ENCODE measurements around the gene LRP5.
"Not testable (repeated sequence)": the region's sequence is repeated elsewhere in the genome, so short reads cannot be mapped to it uniquely, and the experiment has no call there.

Gene LRP5

GRCh38 chr11:68335683-68336082 lies 23.3 kb downstream of the LRP5 start:
- H3K4me2 ChIP-seq (ENCODE audit: low read length) = no peak overlapping the region
- no peaks in the 10 kb centered on the region for H3K36me3 ChIP-seq (ENCODE audit: insufficient read depth, low read length)
- H3K27me3 ChIP-seq (ENCODE audit: control insufficient read depth, insufficient read depth, low read length) = no peaks in the 10 kb centered on the region
- no peak overlapping the region for H3K9ac ChIP-seq (ENCODE audit: low read depth, low read length)
- peaks cover 35% of the 10 kb centered on the region for H3K4me1 ChIP-seq (ENCODE audit: control insufficient read depth, insufficient read depth, low read length)
- H3K4me3 ChIP-seq (ENCODE audit: low read length) = no peak overlapping the region
- H3K9me3 ChIP-seq (replicated peaks; ENCODE audit: low read length) = no peaks in the 10 kb centered on the region

DNA sequence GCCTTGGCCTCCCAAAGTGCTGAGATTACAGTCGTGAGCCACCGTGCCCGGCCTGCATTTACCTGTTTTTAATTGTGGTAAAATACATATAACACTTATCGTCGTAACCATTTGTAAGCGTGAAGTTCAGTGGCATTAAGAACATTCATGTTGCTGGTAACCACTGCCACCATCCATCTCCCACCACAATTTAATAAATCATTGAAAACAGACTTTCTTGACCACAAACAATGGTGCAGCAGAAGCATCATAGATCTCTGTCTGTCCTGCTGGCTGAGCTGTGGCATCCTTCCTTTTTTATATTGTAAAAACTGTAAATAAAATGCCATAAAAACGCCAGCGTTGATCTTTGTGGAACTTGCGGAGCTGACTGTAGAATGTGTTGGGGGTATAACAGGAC lies 24.3 kb downstream of the LRP5 start:
- Histone ChIP-seq H3K27me3 (ENCODE audit: control insufficient read depth, insufficient read depth, low read length) (no peaks in the 10 kb centered on the region), H3K4me3 (ENCODE audit: low read length) (no peak overlapping the region), H3K9me3 (replicated peaks; ENCODE audit: low read length) (no peaks in the 10 kb centered on the region), H3K4me2 (ENCODE audit: low read length) (no peak overlapping the region), H3K4me1 (ENCODE audit: control insufficient read depth, insufficient read depth, low read length) (peaks cover 39% of the 10 kb centered on the region), H3K9ac (ENCODE audit: low read depth, low read length) (no peak overlapping the region), H3K36me3 (ENCODE audit: insufficient read depth, low read length) (no peaks in the 10 kb centered on the region)

DNA sequence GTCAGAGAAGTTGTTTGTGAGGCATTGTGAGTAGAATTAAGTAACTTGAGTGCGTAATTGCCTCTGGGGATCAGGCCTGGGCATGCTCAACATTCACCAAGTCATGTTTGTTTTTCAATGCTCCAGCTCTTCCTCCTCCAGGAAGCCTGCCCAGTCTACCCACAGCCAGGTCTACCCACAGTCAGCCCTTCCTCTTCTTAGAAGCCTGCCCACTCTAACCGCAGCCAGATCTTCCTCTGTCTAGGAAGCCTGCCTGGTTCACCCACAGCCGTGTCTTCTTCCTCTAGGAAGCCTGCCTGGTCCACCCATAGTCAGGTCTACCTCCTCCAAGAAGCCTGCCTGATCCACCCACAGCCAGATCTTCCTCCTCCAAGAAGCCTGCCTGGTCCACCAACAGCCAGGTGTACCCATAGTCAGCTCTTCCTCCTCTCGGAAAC lies 25.0 kb downstream of the LRP5 start:
- peaks cover 46% of the 10 kb centered on the region for H3K4me1 ChIP-seq (ENCODE audit: control insufficient read depth, insufficient read depth, low read length)
- no peak overlapping the region for H3K4me2 ChIP-seq (ENCODE audit: low read length)
- H3K9me3 ChIP-seq (replicated peaks; ENCODE audit: low read length) = no peaks in the 10 kb centered on the region
- no peaks in the 10 kb centered on the region for H3K36me3 ChIP-seq (ENCODE audit: insufficient read depth, low read length)
- no peak overlapping the region for H3K9ac ChIP-seq (ENCODE audit: low read depth, low read length)
- no peak overlapping the region for H3K4me3 ChIP-seq (ENCODE audit: low read length)
- H3K27me3 ChIP-seq (ENCODE audit: control insufficient read depth, insufficient read depth, low read length) = no peaks in the 10 kb centered on the region

GRCh38 chr11:68338051-68338780 lies 25.8 kb downstream of the LRP5 start:
- no peaks in the 10 kb centered on the region for H3K27me3 ChIP-seq (ENCODE audit: control insufficient read depth, insufficient read depth, low read length)
- peak overlapping the region; percentile 74 for H3K4me2 ChIP-seq (ENCODE audit: low read length)
- peak overlapping the region; percentile 1 for H3K9ac ChIP-seq (ENCODE audit: low read depth, low read length)
- no peak overlapping the region for H3K4me3 ChIP-seq (ENCODE audit: low read length)
- H3K36me3 ChIP-seq (ENCODE audit: insufficient read depth, low read length) = no peaks in the 10 kb centered on the region
- no peaks in the 10 kb centered on the region for H3K9me3 ChIP-seq (replicated peaks; ENCODE audit: low read length)
- peaks cover 53% of the 10 kb centered on the region for H3K4me1 ChIP-seq (ENCODE audit: control insufficient read depth, insufficient read depth, low read length)

DNA sequence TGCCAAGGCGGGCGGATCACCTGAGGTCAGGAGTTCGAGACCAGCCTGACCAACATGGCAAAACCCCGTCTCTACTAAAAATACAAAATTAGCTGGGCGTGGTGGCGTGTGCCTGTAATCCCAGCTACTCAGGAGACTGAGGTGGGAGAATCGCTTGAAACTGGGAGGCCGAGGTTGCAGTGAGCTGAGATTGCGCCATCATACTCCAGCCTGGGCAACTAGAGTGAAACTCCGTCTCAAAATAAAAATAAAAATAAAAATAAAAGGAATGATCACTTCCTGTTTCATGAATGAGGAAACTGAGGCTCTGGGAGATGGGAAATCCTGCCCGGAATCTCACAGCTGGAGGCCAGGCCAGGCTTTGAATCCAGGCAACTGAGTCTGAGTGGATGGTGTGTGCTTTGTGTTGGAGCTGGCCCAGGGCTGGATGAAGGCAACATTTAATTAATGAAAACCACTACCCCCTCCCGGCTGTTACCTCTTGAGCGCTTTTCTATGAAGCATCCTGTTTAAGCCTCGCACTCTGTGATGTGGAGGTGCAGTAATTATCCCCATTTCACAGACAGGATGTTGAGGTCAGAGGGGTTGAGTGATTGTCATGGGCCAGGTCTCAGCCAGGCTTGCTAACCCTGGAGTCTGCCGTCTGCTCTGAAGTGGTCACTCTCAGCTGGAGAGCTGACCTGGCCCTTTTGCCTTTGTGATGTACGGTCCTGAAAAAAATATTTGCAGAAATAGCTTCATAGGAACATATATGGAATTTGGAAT lies 27.8 kb downstream of the LRP5 start:
- no peaks in the 10 kb centered on the region for H3K27me3 ChIP-seq (ENCODE audit: control insufficient read depth, insufficient read depth, low read length)
- H3K9me3 ChIP-seq (replicated peaks; ENCODE audit: low read length) = no peaks in the 10 kb centered on the region
- no peak overlapping the region for H3K9ac ChIP-seq (ENCODE audit: low read depth, low read length)
- no peak overlapping the region for H3K4me2 ChIP-seq (ENCODE audit: low read length)
- H3K4me1 ChIP-seq (ENCODE audit: control insufficient read depth, insufficient read depth, low read length) = peaks cover 53% of the 10 kb centered on the region
- H3K36me3 ChIP-seq (ENCODE audit: insufficient read depth, low read length) = no peaks in the 10 kb centered on the region
- no peak overlapping the region for H3K4me3 ChIP-seq (ENCODE audit: low read length)

GRCh38 chr11:68340784-68341556 lies 28.6 kb downstream of the LRP5 start:
- Histone ChIP-seq H3K27me3 (ENCODE audit: control insufficient read depth, insufficient read depth, low read length) (no peaks in the 10 kb centered on the region), H3K36me3 (ENCODE audit: insufficient read depth, low read length) (no peaks in the 10 kb centered on the region), H3K9me3 (replicated peaks; ENCODE audit: low read length) (no peaks in the 10 kb centered on the region), H3K9ac (ENCODE audit: low read depth, low read length) (no peak overlapping the region), H3K4me3 (ENCODE audit: low read length) (no peak overlapping the region), H3K4me2 (ENCODE audit: low read length) (peak overlapping the region; percentile 19), H3K4me1 (ENCODE audit: control insufficient read depth, insufficient read depth, low read length) (peaks cover 53% of the 10 kb centered on the region)

DNA sequence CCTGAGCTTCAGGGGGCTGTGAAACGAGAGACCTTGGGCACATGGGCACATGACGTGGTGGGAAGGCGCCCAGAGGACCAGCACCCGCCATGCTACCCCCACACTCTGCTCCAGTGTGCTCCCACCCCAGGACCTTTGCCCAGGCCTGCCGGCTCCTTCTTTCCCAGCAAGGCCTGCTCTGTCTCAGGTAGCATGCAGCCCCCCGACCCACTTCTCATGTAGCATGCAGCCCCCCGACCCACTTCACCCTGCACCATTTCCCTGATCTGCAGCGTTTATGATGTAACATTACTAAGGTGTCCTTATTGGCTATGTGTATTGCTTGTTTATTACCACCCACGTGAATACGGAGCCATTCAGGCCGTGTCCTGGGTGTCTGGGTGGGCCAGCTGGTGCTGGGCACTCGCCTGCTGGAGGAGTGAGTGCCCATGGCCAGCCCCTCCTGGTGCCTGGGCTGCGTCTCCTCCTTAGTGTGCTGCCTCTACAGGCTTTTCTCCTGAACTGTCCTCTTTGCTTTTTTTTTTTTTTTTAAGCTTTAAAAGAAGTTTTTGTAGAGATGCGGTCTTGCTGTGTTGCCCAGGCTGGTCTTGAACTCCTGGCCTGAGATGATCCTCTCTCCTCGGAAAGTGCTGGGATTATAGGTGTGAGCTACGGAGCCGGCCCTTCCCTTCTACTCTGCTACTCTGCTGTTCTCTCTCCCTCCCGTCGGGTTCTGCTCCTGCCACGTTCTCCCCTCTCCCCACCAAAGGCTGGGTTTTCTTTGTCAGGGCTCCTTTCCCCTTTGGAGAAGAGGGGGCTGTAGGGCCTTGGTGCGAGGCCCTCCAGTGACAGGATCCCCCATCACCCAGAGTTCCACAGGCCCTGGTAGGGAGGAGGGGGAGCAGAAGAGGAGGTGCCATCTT lies 29.4 kb downstream of the LRP5 start:
- Histone ChIP-seq H3K27me3 (ENCODE audit: control insufficient read depth, insufficient read depth, low read length) (no peaks in the 10 kb centered on the region), H3K4me3 (ENCODE audit: low read length) (no peak overlapping the region), H3K9me3 (replicated peaks; ENCODE audit: low read length) (no peaks in the 10 kb centered on the region), H3K36me3 (ENCODE audit: insufficient read depth, low read length) (no peaks in the 10 kb centered on the region), H3K9ac (ENCODE audit: low read depth, low read length) (peak overlapping the region; percentile 40), H3K4me1 (ENCODE audit: control insufficient read depth, insufficient read depth, low read length) (peaks cover 52% of the 10 kb centered on the region), H3K4me2 (ENCODE audit: low read length) (peak overlapping the region; percentile 20)

GRCh38 chr11:68342459-68343158 lies 30.2 kb downstream of the LRP5 start:
- no peaks in the 10 kb centered on the region for H3K9me3 ChIP-seq (replicated peaks; ENCODE audit: low read length)
- H3K9ac ChIP-seq (ENCODE audit: low read depth, low read length) = peak overlapping the region; percentile 40
- peaks cover 44% of the 10 kb centered on the region for H3K4me1 ChIP-seq (ENCODE audit: control insufficient read depth, insufficient read depth, low read length)
- H3K27me3 ChIP-seq (ENCODE audit: control insufficient read depth, insufficient read depth, low read length) = no peaks in the 10 kb centered on the region
- H3K4me3 ChIP-seq (ENCODE audit: low read length) = peak overlapping the region; percentile 29
- H3K36me3 ChIP-seq (ENCODE audit: insufficient read depth, low read length) = no peaks in the 10 kb centered on the region
- peak overlapping the region; percentile 20 for H3K4me2 ChIP-seq (ENCODE audit: low read length)

- no peak overlapping the region for H3K4me2 ChIP-seq (ENCODE audit: low read length)
- no peaks in the 10 kb centered on the region for H3K27me3 ChIP-seq (ENCODE audit: control insufficient read depth, insufficient read depth, low read length)
- no peaks in the 10 kb centered on the region for H3K9me3 ChIP-seq (replicated peaks; ENCODE audit: low read length)
- H3K36me3 ChIP-seq (ENCODE audit: insufficient read depth, low read length) = no peaks in the 10 kb centered on the region
- H3K4me1 ChIP-seq (ENCODE audit: control insufficient read depth, insufficient read depth, low read length) = peaks cover 32% of the 10 kb centered on the region
- no peak overlapping the region for H3K4me3 ChIP-seq (ENCODE audit: low read length)
- H3K9ac ChIP-seq (ENCODE audit: low read depth, low read length) = no peak overlapping the region
Observed at GRCh38 chr11:68343761-68344256, 31.4 kb downstream of the LRP5 start.

- H3K4me3 ChIP-seq (ENCODE audit: low read length); H3K4me2 ChIP-seq (ENCODE audit: low read length); H3K9me3 ChIP-seq (replicated peaks; ENCODE audit: low read length); H3K36me3 ChIP-seq (ENCODE audit: insufficient read depth, low read length); H3K9ac ChIP-seq (ENCODE audit: low read depth, low read length); H3K27me3 ChIP-seq (ENCODE audit: control insufficient read depth, insufficient read depth, low read length): not testable (repeated sequence)
- peaks cover 28% of the 10 kb centered on the region for H3K4me1 ChIP-seq (ENCODE audit: control insufficient read depth, insufficient read depth, low read length)
Observed at GRCh38 chr11:68344821-68345220, 32.4 kb downstream of the LRP5 start.
